CD4-positive, alpha-beta T cell treated with Interferon alpha-2 for 1 hour (primary cell): ENCODE results near the gene DUSP7.
A peak's percentile ranks its signal among the peaks of the same experiment; 100 is the strongest.

Experiments used
- DNase-seq, 2 donors: peaks; one replicate each; pipeline ENCODE4 v3.0.0-alpha.2; 2020 to 2022

Gene DUSP7

DNA sequence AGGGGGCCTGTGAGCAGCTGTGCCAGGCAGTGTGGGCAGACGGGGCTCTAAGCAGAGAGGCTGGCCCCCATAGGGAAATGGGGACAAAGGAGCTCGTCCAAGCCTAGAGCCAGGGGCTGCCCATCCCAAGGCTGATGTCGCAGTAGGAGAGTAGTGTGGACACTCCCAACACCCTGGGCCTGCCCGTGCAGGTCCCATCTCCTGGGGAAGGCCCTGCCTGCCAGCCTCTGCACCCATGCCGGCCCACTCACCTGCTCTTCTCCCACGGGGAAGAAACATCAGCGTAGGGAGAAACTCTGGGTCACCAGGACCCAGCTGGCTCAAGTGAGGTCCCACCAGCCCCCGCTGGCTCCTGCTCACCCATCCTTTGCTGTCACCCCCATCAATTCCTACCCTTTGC, 10.7 kb upstream of the DUSP7 start:
- DNase-seq = no peak

GRCh38 chr3:52065264-52065756, 8.9 kb upstream of the DUSP7 start:
- DNase-seq = no peak

DNA sequence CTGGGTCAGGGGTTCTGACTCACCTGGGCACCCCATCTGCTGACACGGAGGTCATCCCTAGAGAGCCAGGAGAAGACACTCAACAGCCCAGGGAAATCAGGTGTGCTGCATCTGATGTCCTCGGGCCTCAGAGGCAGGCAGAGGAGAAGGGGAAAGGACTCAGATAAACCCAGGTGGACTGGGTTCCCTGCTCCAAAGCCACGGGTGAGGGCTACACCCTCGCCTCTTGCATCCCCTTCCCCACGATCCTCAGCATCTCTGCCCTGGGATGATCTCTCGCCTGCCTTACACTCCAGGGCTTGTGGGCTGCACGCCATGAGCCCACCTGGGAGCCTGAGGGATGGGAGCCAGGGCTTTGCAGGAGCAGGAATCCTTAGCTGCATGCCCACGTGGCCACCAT, 8.2 kb upstream of the DUSP7 start:
- no peak for DNase-seq

GRCh38 chr3:52063026-52063723, 6.8 kb upstream of the DUSP7 start:
- no peak for DNase-seq

GRCh38 chr3:52062505-52062904, 6.1 kb upstream of the DUSP7 start:
- peak in 1 of 2 donors; percentile 75 for DNase-seq

- no peak for DNase-seq
These were observed 4.9 kb upstream of the DUSP7 start for GRCh38 chr3:52061121-52061910.

DNA sequence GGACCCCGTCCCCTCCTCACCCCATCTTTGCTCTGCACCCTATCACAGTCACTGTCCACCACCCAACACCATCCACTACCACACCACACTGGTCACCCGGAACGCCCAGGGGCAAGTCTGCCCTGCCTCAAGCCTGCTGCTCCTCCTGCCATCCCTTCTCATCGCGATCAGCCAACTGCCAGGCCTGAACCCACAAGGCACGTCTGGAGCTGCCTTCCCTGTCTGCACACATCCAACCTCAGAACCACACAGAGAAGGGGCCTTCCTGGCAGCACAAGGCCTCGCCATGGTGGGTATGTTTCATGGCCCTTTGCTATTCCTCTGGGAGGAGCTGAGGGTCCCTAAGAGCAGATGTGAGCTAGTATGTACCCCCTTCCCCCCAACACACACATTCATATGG, 3.4 kb upstream of the DUSP7 start:
- DNase-seq = no peak

DNA sequence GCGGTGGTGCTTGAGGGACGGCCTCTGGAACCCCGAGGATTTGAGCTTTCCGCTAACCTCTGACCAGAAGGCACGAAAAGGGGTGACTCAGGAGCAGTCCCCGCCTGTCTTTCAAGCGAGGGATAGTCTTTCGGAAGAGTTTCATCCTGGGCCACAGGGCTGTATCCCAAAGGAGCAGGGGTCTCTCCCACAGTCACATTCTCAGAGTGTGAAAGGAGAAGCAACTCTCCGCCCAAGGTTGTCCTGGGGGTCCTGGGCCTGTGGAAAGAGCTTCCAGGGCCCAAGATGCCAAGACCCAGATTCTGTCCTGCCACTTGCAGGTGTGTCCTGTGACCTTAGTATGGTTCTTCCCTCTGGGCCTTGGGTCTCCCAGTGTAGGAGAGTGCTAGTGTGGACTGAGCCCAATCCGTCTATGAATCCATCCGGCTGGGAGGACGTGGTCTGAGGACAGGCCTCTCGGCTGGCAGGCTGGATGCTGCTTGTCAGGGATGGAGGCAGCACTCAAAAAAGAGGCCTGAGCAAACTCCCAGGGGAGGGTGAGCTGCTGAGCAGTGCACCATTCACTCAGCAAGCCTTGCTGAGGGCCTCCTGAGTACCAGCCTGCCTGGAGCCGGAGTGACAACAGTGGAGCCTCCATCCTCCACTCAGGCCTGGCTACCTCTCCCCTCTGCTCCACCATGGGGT, 1.6 kb upstream of the DUSP7 start:
- DNase-seq = no peak

DNA sequence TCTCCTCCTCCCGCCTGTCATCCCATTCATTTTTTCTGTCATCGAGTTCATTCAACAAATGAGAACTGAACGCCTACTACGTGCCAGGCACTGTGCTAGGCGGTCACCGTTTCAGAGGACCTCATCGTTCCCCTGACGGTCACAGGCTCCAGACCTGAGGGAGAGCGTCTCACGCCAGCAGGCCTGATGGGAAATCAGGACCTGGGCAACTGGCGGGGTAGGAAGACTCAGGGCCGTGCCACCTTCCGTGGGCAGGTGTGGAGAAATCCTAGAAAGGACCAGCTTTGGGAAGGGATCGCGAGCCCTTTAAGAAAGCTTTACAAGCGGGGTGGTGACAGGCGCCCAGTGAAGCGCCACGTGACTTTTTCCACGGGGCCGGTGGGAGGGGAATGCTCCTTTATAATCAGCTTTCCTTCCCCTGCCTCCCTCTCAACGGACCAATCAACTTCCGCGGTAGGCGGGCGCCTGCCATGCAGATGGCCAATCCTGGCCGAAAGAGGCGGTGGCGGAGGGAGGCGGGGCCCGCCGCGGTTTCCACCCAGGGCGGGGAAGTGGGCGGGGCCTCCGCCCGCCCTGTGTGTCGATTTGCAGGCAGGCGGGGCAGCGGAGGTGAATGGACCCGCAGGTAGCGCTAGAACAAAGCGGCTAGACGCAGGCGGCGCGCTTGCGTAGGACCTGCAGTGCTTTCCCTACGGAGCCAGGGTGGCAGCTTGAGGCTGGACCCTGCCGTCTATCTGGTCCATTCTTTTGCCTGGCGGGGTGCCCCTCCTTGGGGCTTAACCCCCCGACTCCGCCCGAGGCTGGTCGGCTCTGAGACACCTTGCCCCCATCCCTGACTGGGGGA, 819 bp upstream of the DUSP7 start:
- peak; percentile 99 to 100 for DNase-seq

- DNase-seq = peak; percentile 30 to 45
These were observed 627 bp downstream of the DUSP7 start for GRCh38 chr3:52055537-52056351.

- DNase-seq = peak in 1 of 2 donors; percentile 27
These were observed 1.5 kb downstream of the DUSP7 start for GRCh38 chr3:52054661-52055511.

DNA sequence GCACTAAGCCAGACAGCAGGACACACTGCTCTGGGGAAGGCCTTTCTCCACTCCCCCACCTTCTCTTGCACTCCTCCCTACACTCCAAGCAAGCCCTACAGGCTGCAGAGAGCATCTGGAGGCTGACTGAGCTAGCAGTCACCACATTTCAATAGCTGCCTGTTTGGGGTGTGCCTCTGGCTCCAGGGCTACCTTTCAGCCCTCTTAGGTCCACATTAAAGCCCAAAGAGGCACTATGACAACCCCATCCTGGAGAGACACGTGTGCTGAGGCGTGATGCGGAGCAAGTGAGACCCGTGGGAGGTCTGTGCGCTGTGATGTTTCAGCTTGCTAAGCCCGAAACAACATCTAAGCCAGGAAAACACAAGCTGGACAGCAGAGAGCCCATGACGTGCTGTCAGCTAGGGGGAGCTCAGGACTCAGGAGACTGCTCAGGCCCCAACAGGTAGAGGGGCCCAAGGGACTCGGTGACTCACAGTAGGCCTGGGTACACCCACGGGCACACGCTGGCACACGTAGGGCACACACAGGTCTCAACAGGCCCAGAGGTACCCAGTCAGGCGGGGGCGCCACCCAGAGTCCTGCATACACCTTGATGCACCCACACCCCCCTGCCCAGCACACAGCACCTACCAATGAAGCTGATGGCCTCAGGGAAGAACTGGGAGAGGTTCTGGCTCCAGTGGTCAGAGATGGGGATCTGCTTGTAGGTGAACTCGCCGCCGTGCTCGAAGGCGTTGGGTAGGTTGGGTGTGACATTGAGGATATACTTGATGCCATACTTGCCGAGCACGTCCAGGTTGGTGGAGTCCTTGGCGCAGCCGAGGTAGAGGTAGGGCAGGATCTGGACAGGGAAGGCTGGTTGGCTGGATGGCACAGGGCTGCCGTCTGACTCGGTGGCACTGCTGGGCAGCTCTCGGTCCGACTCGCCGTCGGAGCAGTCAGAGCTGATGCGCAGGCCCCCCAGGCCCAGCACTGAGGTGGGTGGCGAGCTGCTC, 2.8 kb downstream of the DUSP7 start:
- peak in 1 of 2 donors; percentile 40 for DNase-seq

GRCh38 chr3:52052831-52053306, 3.5 kb downstream of the DUSP7 start:
- peak; percentile 48 to 62 for DNase-seq

- no peak for DNase-seq
These were observed 4.9 kb downstream of the DUSP7 start for GRCh38 chr3:52051444-52051843.

DNA sequence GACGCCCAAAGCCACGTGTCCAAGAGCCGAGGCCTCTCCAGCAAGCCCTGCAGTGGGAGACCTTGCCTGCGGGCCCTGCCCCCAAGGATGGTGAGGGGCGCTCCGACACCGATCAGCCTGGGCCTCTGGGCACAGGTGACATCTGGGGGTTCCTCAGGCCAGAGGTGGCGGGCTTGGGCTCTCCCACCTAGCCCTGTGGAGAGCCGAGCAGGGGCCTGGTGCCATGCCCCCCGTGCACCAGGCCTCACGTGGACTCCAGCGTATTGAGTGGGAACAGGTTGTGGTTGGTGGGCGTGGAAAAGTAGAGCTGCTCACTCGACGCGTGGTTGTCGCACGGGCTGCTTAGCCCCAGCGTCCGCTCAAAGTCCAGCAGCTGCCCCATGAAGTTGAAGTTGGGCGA, 5.8 kb downstream of the DUSP7 start:
- no peak for DNase-seq

DNA sequence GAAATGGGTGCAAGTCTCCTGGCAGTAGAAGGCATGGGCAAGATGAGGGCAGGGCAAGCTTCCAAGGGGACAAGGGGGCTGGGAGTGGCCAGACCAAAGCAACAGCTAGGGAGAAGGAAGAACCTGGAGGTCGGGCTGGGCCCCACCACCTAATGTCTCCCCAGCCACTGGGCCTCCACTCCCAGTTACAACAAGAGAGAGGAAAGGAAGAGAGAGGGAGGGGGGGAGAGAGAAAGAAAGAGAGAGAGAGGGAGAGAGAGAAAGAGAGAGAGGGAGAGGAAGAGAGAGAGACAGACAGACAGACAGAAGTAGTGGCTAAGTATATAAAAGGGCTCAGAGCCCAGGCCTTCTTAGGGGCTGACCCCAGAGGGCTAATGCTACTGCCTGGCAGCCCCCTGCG, 6.9 kb downstream of the DUSP7 start:
- DNase-seq = no peak

GRCh38 chr3:52047295-52047960, 8.9 kb downstream of the DUSP7 start:
- no peak for DNase-seq

- DNase-seq = no peak
These were observed 9.5 kb downstream of the DUSP7 start for GRCh38 chr3:52046902-52047239.
